H9 (cell line): ENCODE results near the gene CA7. TPM values are rescaled to one million over a fixed set of nuclear protein-coding genes. Genes with fewer than 3 reads are reported as not detected.

Experiments used
- DNase-seq: peaks from one replicate; pipeline ENCODE4 v3.0.0-alpha.2; 2017
- H2AFZ ChIP-seq: one replicate; pipeline ENCODE4 v1.6.1; 2013; ENCODE audit warnings: mild to moderate bottlenecking, low read length, control low read depth, moderate library complexity
- H2AK5ac ChIP-seq: 2 replicates; pipeline ENCODE4 v1.6.1; 2013; ENCODE audit warnings: low read length, control low read depth, mixed read lengths; ENCODE audit not compliant: insufficient read length
- H2BK120ac ChIP-seq: one replicate; pipeline ENCODE4 v1.6.1; 2013; ENCODE audit warnings: low read depth, mild to moderate bottlenecking, low read length, control low read depth, inconsistent platforms; ENCODE audit not compliant: poor library complexity, severe bottlenecking
- H2BK12ac ChIP-seq: 2 replicates; pipeline ENCODE4 v1.6.1; 2013; ENCODE audit warnings: low read length, control low read depth, mixed read lengths, low read depth; ENCODE audit not compliant: insufficient read length
- H2BK15ac ChIP-seq: 2 replicates; pipeline ENCODE4 v1.6.1; 2013; ENCODE audit warnings: low read depth, low read length, control low read depth
- H2BK20ac ChIP-seq: one replicate; pipeline ENCODE4 v1.6.1; 2013; ENCODE audit warnings: low read depth, mild to moderate bottlenecking, low read length, control low read depth, inconsistent platforms; ENCODE audit not compliant: poor library complexity, severe bottlenecking
- H2BK5ac ChIP-seq: 2 replicates; pipeline ENCODE4 v1.6.1; 2013; ENCODE audit warnings: low read length, control low read depth, mixed read lengths; ENCODE audit not compliant: insufficient read length
- H3K14ac ChIP-seq: 2 replicates; pipeline ENCODE4 v1.6.1; 2013; ENCODE audit warnings: low read length, control low read depth; ENCODE audit not compliant: insufficient read depth
- H3K18ac ChIP-seq: 2 replicates; pipeline ENCODE4 v1.6.1; 2013; ENCODE audit warnings: low read depth, mild to moderate bottlenecking, mixed read lengths, low read length, control low read depth; ENCODE audit not compliant: insufficient read length
- H3K23ac ChIP-seq: 2 replicates; pipeline ENCODE4 v1.6.1; 2013; ENCODE audit warnings: low read length, control low read depth, mixed read lengths, low read depth; ENCODE audit not compliant: insufficient read length
- H3K23me2 ChIP-seq: 2 replicates; pipeline ENCODE4 v1.6.1; 2013; ENCODE audit warnings: low read depth, mild to moderate bottlenecking, mixed read lengths, low read length, control low read depth; ENCODE audit not compliant: insufficient read length, poor library complexity, severe bottlenecking
- H3K27ac ChIP-seq: 2 replicates; pipeline ENCODE4 v1.5.1; 2013; ENCODE audit warnings: low read length, control low read depth, mixed read lengths, low read depth; ENCODE audit not compliant: insufficient read length
- H3K27me3 ChIP-seq: 2 replicates; pipeline ENCODE4 v1.6.1; 2013; ENCODE audit warnings: low read length, control low read depth, inconsistent platforms; ENCODE audit not compliant: insufficient read depth
- H3K4ac ChIP-seq: 2 replicates; pipeline ENCODE4 v1.6.1; 2013; ENCODE audit warnings: low read depth, mild to moderate bottlenecking, control low read depth, inconsistent platforms, low read length, moderate library complexity
- H3K4me1 ChIP-seq: 2 replicates; pipeline ENCODE4 v1.6.1; 2013; ENCODE audit warnings: low read length, control low read depth, inconsistent platforms; ENCODE audit not compliant: insufficient read depth
- H3K4me2 ChIP-seq: 2 replicates; pipeline ENCODE4 v1.6.1; 2013; ENCODE audit warnings: low read length, control low read depth, mixed read lengths; ENCODE audit not compliant: insufficient read length, insufficient read depth
- H3K56ac ChIP-seq: 2 replicates; pipeline ENCODE4 v1.6.1; 2013; ENCODE audit warnings: low read depth, mild to moderate bottlenecking, mixed read lengths, low read length, control low read depth; ENCODE audit not compliant: insufficient read length
- H3K79me1 ChIP-seq: 2 replicates; pipeline ENCODE4 v1.6.1; 2013; ENCODE audit warnings: low read depth, mild to moderate bottlenecking, moderate library complexity, low read length, control low read depth, inconsistent platforms; ENCODE audit not compliant: insufficient read depth, poor library complexity, severe bottlenecking
- H3K79me2 ChIP-seq: 2 replicates; pipeline ENCODE4 v1.6.1; 2013; ENCODE audit warnings: low read length, control low read depth, inconsistent platforms; ENCODE audit not compliant: insufficient read depth
- H3K9ac ChIP-seq: 2 replicates; pipeline ENCODE4 v1.6.1; 2013; ENCODE audit warnings: low read length, control low read depth, mixed read lengths; ENCODE audit not compliant: insufficient read length; ENCODE audit errors: extremely low read depth
- H3K9me3 ChIP-seq: one replicate; pipeline ENCODE4 v1.6.1; 2013; ENCODE audit warnings: low read depth, low read length, inconsistent platforms; ENCODE audit not compliant: control insufficient read depth
- H3T11ph ChIP-seq: one replicate; pipeline ENCODE4 v1.6.1; 2013; ENCODE audit warnings: mild to moderate bottlenecking, low read length, control low read depth, inconsistent platforms
- H4K20me1 ChIP-seq: one replicate; pipeline ENCODE4 v1.6.1; 2013; ENCODE audit not compliant: control insufficient read depth, insufficient read length, insufficient read depth
- H4K5ac ChIP-seq: 2 replicates; pipeline ENCODE4 v1.6.1; 2013; ENCODE audit warnings: low read depth, mild to moderate bottlenecking, mixed read lengths, low read length, control low read depth; ENCODE audit not compliant: insufficient read length
- H4K8ac ChIP-seq: replicated peaks from 2 replicates; pipeline ENCODE4 v1.6.1; 2013; ENCODE audit warnings: low read length, control low read depth, mixed read lengths, low read depth; ENCODE audit not compliant: insufficient read length
- H4K91ac ChIP-seq: 2 replicates; pipeline ENCODE4 v1.6.1; 2013; ENCODE audit warnings: low read depth, mild to moderate bottlenecking, moderate library complexity, mixed read lengths, low read length, control low read depth; ENCODE audit not compliant: insufficient read length
- H3K27ac Mint-ChIP-seq, 3 experiments: 2 replicates in 2 of 3; 3 replicates in 1 of 3; pipeline ENCODE4 v1.8.0; 2020 to 2021; ENCODE audit warnings: mixed read lengths in 3 of 3, mild to moderate bottlenecking in 1 of 3, moderate library complexity in 1 of 3
- H3K27me3 Mint-ChIP-seq: 2 replicates; pipeline ENCODE4 v1.8.0; 2021; ENCODE audit warnings: low read depth, mild to moderate bottlenecking, moderate library complexity, mixed read lengths
- H3K36me3 Mint-ChIP-seq, 3 experiments: 2 replicates in 2 of 3; 3 replicates in 1 of 3; pipeline ENCODE4 v1.8.0; 2020 to 2021; ENCODE audit warnings: low read depth in 3 of 3, mixed read lengths in 3 of 3; ENCODE audit not compliant: insufficient read depth in 1 of 3
- H3K4me1 Mint-ChIP-seq, 2 experiments: 2 replicates each; pipeline ENCODE4 v1.8.0; 2020; ENCODE audit warnings: mixed read lengths in 2 of 2
- H3K4me3 Mint-ChIP-seq, 2 experiments: 2 replicates in 1 of 2; 3 replicates in 1 of 2; pipeline ENCODE4 v1.8.0; 2020 to 2021; ENCODE audit warnings: mild to moderate bottlenecking in 2 of 2, mixed read lengths in 2 of 2, moderate library complexity in 1 of 2
- H3K9me3 Mint-ChIP-seq, 2 experiments: 2 replicates in 1 of 2; 3 replicates in 1 of 2; pipeline ENCODE4 v1.8.0; 2020; ENCODE audit warnings: mild to moderate bottlenecking in 2 of 2, mixed read lengths in 2 of 2, moderate library complexity in 1 of 2
- CTCF ChIP-seq: fragments of 200-600 bp; sonication (generic); conservative IDR thresholded peaks from 3 replicates; pipeline ENCODE4 v1.8.0; 2021; ENCODE audit warnings: antibody characterized with exemption, mild to moderate bottlenecking
- WGBS: extraction: QIAGEN DNeasy Blood & Tissue Kit; methylation state at CpG from one replicate; pipeline ENCODE4 v1.1.7; 2013; ENCODE audit warnings: missing lambda C conversion rate, low lambda C conversion rate, mixed read lengths; ENCODE audit not compliant: insufficient read length; ENCODE audit errors: extremely low coverage; 5-methylcytosine and 5-hydroxymethylcytosine counted together
- total RNA-seq: library from RNA; stranded (reverse); gene quantifications from 2 replicates; pipeline ENCODE4 v1.2.1, GENCODE V29; 2021

The CA7 gene
- total RNA-seq, 1 experiment from 2014 or later, result 0.81 TPM

DNA sequence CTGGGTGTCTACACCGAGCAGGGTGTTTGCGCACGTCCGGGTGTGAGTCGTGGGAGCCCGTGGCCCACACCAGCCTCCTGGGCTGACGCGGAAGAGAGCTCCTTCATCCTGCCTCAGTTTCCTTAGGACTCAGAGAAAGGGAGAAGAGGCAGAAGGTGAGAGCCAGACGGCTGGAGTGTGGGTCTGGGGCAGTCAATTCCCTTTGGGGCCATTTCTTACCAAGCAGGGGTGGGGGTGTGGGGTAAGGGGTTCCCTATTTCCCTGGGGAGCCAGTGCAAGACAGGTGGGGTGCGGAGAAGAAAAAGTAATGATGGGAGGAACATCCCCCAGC lies 831 bp downstream of the CA7 start:
- Histone ChIP-seq H2BK20ac (no peak overlapping the region), H3K18ac (no peak overlapping the region), H4K91ac (no peak overlapping the region), H4K20me1 (no peaks in the 10 kb centered on the region), H3K9me3 (no peaks in the 10 kb centered on the region), H3K4me1 (no peaks in the 10 kb centered on the region; the same call in 1 of the 2 replicates), H3K27me3 (peaks cover 17% of the 10 kb centered on the region), H2BK5ac (no peak overlapping the region), H3K79me2 (no peaks in the 10 kb centered on the region), H3T11ph (no peak overlapping the region), H2BK120ac (no peak overlapping the region), H3K79me1 (no peaks in the 10 kb centered on the region), H3K4ac (no peak overlapping the region), H3K9ac (no peak overlapping the region), H2BK12ac (no peak overlapping the region), H3K27ac (no peak overlapping the region), H4K5ac (no peak overlapping the region), H2AFZ (no peak overlapping the region), H3K56ac (no peak overlapping the region), H3K23me2 (peaks cover 13% of the 10 kb centered on the region), H2BK15ac (no peak overlapping the region), H3K4me2 (peak overlapping the region; percentile 67), H2AK5ac (no peak overlapping the region), H3K23ac (no peak overlapping the region), H3K14ac (no peak overlapping the region), H4K8ac (no peak overlapping the region)
- no peaks in the 10 kb centered on the region for H3K9me3 Mint-ChIP-seq
- DNase-seq, result no peak
- H3K27ac Mint-ChIP-seq, result no peak overlapping the region
- no peak for TF ChIP-seq CTCF
- peaks cover 82% of the 10 kb centered on the region for H3K27me3 Mint-ChIP-seq
- peak overlapping the region; percentile 68 to 81 for H3K4me3 Mint-ChIP-seq
- H3K36me3 Mint-ChIP-seq, result no peaks in the 10 kb centered on the region; a peak in 1 of 7 replicates
- WGBS, result no CpG with 5 or more reads among the region's 10 CpGs
- peaks cover 2 to 16% of the 10 kb centered on the region in 2 experiments; a peak in 3 of 4 replicates for H3K4me1 Mint-ChIP-seq
